ENCODE results near the gene CPLANE2.

Gene CPLANE2

DNA sequence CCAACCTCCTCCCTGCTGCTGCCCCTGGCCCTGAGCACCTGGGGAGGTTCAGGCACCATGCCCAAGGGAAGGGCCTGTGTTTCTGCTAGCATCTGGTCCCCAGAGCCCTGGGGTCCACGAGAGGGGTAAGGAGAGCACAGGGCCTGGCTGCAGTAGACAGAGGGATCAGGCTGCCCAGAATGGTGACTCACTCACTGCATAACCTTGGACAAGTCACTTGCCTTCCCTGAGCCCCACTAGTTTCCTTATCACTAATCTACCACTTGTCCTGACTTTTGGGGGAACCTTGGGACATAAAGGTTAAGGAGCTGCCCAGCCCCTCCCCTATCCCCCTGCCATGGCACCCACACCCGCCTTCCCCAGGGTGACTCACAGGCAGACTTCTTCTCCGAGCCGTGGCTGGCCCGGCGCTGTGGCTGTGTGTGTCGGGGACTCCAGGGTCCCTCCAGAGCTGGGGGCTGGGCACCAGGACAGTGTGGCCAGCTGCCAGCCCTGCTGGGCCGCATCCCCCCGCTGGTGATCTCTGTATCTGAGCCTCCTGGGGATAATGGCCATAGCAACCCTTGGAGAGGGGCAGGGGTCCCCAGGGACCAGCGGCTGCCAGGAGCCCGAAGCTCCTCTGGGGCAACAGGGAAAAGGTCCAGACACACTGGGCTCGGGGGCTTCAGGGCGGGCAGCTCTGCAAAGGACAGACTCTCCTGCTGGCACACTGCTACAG is 28.6 kb downstream of the CPLANE2 start:
- H3K27ac ChIP-seq: peak overlapping the region in 1 of 2 donors; percentile 20
- DNase-seq (ENCODE audit: low spot score): no peak
- TF ChIP-seq, protein P1, sequence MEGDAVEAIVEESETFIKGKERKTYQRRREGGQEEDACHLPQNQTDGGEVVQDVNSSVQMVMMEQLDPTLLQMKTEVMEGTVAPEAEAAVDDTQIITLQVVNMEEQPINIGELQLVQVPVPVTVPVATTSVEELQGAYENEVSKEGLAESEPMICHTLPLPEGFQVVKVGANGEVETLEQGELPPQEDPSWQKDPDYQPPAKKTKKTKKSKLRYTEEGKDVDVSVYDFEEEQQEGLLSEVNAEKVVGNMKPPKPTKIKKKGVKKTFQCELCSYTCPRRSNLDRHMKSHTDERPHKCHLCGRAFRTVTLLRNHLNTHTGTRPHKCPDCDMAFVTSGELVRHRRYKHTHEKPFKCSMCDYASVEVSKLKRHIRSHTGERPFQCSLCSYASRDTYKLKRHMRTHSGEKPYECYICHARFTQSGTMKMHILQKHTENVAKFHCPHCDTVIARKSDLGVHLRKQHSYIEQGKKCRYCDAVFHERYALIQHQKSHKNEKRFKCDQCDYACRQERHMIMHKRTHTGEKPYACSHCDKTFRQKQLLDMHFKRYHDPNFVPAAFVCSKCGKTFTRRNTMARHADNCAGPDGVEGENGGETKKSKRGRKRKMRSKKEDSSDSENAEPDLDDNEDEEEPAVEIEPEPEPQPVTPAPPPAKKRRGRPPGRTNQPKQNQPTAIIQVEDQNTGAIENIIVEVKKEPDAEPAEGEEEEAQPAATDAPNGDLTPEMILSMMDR (IDR thresholded peaks at IDR 0.05): no peak
- no peak overlapping the region for H3K4me3 ChIP-seq

DNA sequence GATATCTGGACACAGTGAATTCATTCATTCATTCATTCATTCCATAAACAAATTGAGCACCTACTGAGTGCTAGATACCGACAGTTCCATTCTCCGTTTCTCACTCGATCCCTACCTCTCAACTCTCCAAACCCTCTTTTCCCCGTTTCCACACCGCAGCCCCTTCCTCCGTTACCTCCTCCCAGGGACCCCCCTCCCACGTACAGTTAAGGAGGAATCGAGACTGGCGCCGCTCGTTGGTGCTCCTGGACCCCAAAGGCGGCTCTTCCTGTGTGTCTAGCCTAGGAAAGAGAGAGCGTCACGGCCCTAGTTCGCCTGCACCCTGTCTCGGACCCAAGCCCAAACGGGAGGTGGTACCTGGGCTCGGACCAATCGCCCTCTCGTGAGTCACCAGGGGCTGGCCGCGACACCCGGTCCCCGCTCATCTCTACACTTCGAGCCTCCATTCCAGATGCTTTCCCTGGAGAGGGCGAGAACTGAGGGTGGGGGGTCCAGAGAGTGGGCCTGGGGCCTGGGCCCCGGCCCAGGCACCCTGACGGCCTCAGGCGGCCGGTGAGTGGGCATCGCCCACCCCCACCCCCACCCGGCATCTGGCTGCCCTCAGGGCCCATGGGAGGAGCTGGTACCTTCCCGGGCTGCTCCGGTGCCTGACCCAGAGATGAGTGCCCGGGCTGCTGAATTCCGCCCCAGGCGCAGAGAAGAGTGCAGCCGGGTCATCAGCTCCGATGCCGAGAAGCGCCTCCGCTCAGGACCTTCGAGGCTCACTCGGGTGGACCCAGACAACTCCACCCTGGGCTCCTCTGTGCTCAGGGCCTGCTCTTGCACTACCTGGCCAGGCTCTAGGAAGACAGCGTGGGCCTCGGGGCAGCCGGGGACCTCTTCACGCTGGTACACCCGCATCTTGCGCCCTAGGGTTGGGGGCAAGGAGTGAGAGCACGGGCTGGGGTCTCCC is 29.4 kb downstream of the CPLANE2 start:
- H3K27ac ChIP-seq: peak overlapping the region; percentile 75 to 92
- DNase-seq (ENCODE audit: low spot score): no peak
- peak overlapping the region; percentile 74 for H3K4me3 ChIP-seq
- TF ChIP-seq, protein P1 (IDR thresholded peaks at IDR 0.05): no peak

DNA sequence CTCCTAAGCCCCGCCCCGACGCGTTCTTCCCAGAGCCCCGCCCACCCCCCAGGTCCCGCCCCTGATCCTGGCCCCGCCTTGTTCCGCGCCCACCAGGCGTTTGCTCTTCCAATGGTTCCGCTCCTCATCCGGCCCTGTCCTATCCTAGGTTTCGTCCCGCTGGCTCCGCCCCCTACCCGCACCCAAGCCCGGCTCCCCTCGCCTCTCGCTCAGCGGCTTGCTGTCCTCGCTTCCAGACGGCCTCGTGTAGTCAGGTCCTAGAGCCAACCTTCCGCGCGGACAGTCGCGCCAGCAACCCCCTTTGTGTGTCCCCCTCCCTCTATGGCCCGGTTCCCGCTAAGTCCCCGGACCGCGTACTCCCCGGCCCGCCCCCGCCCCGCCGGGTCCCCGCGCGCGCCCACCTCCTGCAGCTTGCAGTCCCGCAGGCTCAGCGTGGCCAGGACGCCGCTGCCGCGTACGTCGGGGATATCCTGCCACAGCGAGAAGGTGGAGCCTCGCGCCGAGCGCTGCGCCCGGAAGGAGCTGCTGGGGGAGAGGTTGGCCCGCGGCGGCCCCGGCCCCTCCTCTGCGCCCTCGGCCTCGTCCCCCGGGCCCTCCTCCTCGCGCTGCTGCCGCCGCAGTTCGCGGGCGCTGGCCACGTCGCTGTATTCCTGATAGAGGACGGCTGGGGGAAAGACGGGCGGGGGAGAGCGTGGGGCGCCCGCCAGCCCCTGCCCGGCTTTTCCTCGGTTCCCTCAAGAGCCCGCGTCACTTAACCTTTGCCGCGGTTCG is 30.3 kb downstream of the CPLANE2 start:
- Histone ChIP-seq H3K27ac (peak overlapping the region; percentile 75 to 92), H3K4me3 (peak overlapping the region; percentile 74)
- TF ChIP-seq, protein P1 (IDR thresholded peaks at IDR 0.05): no peak
- DNase-seq (ENCODE audit: low spot score): peak; percentile 98

DNA sequence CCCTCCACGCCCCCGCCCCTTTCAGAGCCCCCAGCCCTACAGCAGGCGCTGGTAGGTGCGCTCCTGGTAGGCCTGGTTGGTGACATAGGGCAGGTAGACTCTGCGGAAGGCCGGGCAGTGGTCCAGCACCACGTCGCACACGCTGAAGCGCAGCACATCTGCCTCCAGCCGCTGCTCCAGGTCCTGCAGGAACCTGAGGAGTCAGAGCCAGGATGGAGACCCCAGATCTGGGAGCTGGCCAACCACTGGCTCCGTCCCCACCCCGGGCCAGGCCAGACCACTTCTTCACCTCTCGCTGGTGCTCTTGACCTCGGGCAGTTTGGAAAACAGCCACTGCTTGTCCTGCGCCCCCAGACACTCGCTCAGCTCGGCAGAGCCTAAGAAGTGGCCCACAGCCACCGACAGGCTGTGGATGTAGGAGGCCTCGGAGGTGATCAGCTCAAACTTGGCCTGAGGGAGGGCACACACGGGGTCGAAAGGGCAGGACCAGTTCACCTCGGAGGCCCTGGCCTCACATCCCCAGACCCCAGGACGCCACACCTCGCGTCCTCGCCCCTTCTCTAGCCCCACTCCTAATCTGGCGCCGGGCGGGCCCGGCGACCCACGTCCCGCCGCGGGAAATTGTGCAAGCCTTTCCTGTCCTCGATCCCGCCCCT is 31.0 kb downstream of the CPLANE2 start:
- DNase-seq (ENCODE audit: low spot score): no peak
- peak overlapping the region; percentile 66 to 92 for H3K27ac ChIP-seq
- TF ChIP-seq, protein P1 (IDR thresholded peaks at IDR 0.05): no peak
- H3K4me3 ChIP-seq: peak overlapping the region; percentile 74

DNA sequence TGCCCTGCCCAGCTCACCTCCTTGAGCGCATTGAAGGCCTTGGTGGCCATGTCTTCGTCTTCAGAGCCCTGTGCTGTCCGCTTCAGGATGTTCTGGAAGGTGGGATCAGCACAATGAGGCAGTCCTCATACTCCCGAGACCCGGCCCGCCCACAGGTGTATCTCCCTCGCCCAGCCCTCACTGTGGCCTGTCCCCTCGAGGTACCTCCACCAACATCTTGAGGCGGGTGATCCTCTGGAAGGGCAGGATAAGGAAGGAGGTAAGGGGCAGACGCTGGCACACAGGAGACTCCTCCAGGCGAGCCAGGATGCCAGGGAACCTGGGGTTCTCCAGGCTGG is 31.7 kb downstream of the CPLANE2 start:
- no peak overlapping the region for H3K4me3 ChIP-seq
- TF ChIP-seq, protein P1 (IDR thresholded peaks at IDR 0.05): no peak
- H3K27ac ChIP-seq: peak overlapping the region in 1 of 2 donors; percentile 92
- DNase-seq (ENCODE audit: low spot score): no peak

DNA sequence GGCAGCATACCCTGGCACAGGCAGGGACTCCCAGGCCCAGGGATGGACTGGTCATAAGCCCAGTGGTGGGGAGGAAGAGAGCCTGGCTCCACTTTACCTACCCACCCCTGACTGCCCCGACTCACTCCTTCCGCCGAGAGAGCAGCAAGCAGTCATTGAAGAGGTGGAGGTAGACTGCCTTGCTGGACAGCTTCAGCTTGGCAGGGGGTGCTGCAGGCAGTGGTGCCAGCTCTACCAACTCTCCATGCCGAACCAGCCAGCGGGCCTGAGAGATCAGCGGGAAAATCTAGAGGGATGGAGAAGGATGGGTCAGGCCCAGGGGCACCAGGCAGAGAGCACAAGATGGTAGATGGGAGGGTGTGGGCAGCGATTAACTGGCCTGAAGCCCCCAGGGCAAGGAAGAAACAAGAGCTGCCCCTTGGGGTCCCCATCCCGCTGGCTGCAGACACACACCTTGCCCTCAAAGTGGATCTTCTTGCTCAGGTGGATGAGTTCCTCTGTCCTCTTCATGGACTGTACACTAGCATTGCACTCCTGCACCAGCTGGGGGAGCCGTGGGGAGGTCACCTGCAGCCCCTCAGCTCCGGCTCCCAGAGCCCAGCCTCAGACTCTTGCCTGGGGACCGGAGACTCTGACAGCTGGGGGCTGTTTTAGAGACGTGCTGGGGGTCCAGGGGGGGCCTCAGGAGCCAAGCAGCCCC is 32.2 kb downstream of the CPLANE2 start:
- Histone ChIP-seq H3K27ac (no peak overlapping the region), H3K4me3 (no peak overlapping the region)
- TF ChIP-seq, protein P1 (IDR thresholded peaks at IDR 0.05): no peak
- DNase-seq (ENCODE audit: low spot score): no peak

Measured in coronary artery (tissue), 2 donors.